Heart right ventricle (tissue), 16 donors: Measurements from ENCODE around the gene ATG10. TPM values are rescaled to one million over a fixed set of nuclear protein-coding genes. Genes with fewer than 3 reads are reported as not detected.

Experiments
- ATAC-seq, 8 donors: fragments of 200-7000 bp; cut with Tn5 transposase; one replicate each; pipeline ENCODE4 v1.9.1; 2020; ENCODE audit warnings: mild to moderate bottlenecking in 8 of 8, moderate library complexity in 8 of 8, moderate number of reproducible peaks in 1 of 8
- DNase-seq, 2 donors: peaks; one replicate each; pipeline ENCODE4 v3.0.0-alpha.2; 2020
- H3K27ac ChIP-seq, 10 donors: fragments of 200-600 bp; sonication (generic) in 2 of 10; one replicate each; pipeline versions ENCODE4 v1.5.0 to v1.8.0; 2020 to 2022; ENCODE audit warnings: mild to moderate bottlenecking in 3 of 10
- H3K27me3 ChIP-seq, 7 donors: fragments of 200-600 bp; one replicate each; pipeline ENCODE4 v1.8.0; 2021 to 2022; ENCODE audit warnings: mild to moderate bottlenecking in 2 of 7
- H3K36me3 ChIP-seq, 9 donors: fragments of 200-600 bp; sonication (generic) in 1 of 9; one replicate each; pipeline versions ENCODE4 v1.5.0 to v1.8.0; 2020 to 2022; ENCODE audit warnings: mild to moderate bottlenecking in 2 of 9
- H3K4me1 ChIP-seq, 9 donors: fragments of 200-600 bp; sonication (generic) in 1 of 9; one replicate each; pipeline versions ENCODE4 v1.5.0 to v1.8.0; 2020 to 2022; ENCODE audit warnings: mild to moderate bottlenecking in 4 of 9
- H3K4me3 ChIP-seq, 10 donors: fragments of 200-600 bp; sonication (generic) in 2 of 10; one replicate each; pipeline versions ENCODE4 v1.5.0 to v1.8.0; 2020 to 2022; ENCODE audit warnings: mild to moderate bottlenecking in 7 of 10, moderate library complexity in 2 of 10
- H3K9me3 ChIP-seq, 11 donors: fragments of 200-600 bp in 10 of 11; sonication (generic) in 2 of 11; one replicate each; pipeline versions ENCODE4 v1.5.0 to v1.8.0; 2013 to 2022; ENCODE audit warnings: mild to moderate bottlenecking in 2 of 11, control low read depth in 1 of 11, moderate library complexity in 1 of 11
- CTCF ChIP-seq, 9 donors: fragments of 200-600 bp; sonication (generic) in 2 of 9; IDR thresholded peaks; one replicate each; pipeline versions ENCODE4 v1.5.0 to v1.8.0; 2021 to 2022; ENCODE audit warnings: antibody characterized with exemption in 9 of 9, mild to moderate bottlenecking in 5 of 9, moderate library complexity in 1 of 9
- whole genome bisulfite sequencing, 2 donors: extraction: QIAGEN DNeasy Blood & Tissue Kit; methylation state at CpG; one replicate each; pipeline ENCODE4 v1.1.7; 2013; ENCODE audit warnings: inconsistent platforms in 1 of 2; 5-methylcytosine and 5-hydroxymethylcytosine counted together
- intact Hi-C, 10 donors: fragments of 100-400 bp; cut with DNase I; formaldehyde crosslinking; loops; one replicate each; pipeline versions ENCODE4 v1.11.1 to v1.14.2; 2022
- polyA plus RNA-seq, 2 donors: library from polyadenylated mRNA; stranded (reverse); fragments of 200-250 nt; gene quantifications; one replicate each; pipeline ENCODE4 v1.2.3, GENCODE V29; 2013
- total RNA-seq, 10 donors: library from RNA; stranded (reverse); fragmentation: NEBNext Ultra II Directional in 3 of 10; extraction: Animal tissue kit (Norgen Biotek cat#: 25700) in 3 of 10; gene quantifications; one replicate each; pipeline versions ENCODE4 v1.2.1 to v1.2.4, GENCODE V29; 2021 to 2023
- donor health status: Arrhythmogenic right ventricular cardiomyopathy.
- donor health status: ischemic (EF 13 %, LVEDD 7.1; RV severe dilation, severe dysfunction).
- donor health status: healthy with polysubstance abuse.
- donor health status: DM: no; HTN: yes; CAD: no.
- donor health status: DM: no; HTN: no; CAD: no.
- donor health status: ischemic (EF 25% LVEDD 6.9; RV normal size, moderate dysfunction).
- donor health status: ischemic (EF 25% LVEDD 5.7; RV mildly dilated, moderate dysfunction).
- donor health status: healthy.
- donor health status: DM: yes; HTN: yes; CAD: no.
- donor health status: Ischemic cardiomyopathy.
- donor health status: ischemic (EF 35%, LVEDD 5.7; RV mildly dilated, moderate dysfunction).
- donor health status: nonischemic (EF 11% LVEDD 7.7; RV severe dilation, severe dysfunction).
- donor health status: DM: yes; HTN: yes; CAD: no.
- donor health status: PGD.
- donor health status: ischemic (EF 29% LVEDD 5.4; RV normal size, mild dysfunction).
- donor health status: nonischemic (EF 23%, LVEDD 6.1; RV moderate dilation, normal function).

Gene ATG10
- total and polyA plus RNA-seq, 12 donors: 4.6 to 8.0 (median 6.3) TPM

- 97% methylated on average over 3 of the region's 3 CpGs for WGBS, 2 donors
- Histone ChIP-seq H3K9me3 (no peaks in the 10 kb centered on the region), H3K4me3 (no peak overlapping the region), H3K4me1 (peaks cover 0 to 13% (median 0%) of the 10 kb centered on the region in 9 donors), H3K36me3 (peaks cover 0 to 17% (median 6%) of the 10 kb centered on the region in 9 donors), H3K27ac (no peak overlapping the region), H3K27me3 (no peaks in the 10 kb centered on the region)
- ATAC-seq (no peak), DNase-seq (no peak)
- TF ChIP-seq CTCF (IDR thresholded peaks at IDR 0.05): no peak
- intact Hi-C loops: loop anchor here in 1 of 10 donors (10.0 kb wide), 1 partner anchor 314 kb away; no protein-coding TSS in a partner anchor
Observed at GRCh38 chr5:82178378-82178777, 206.6 kb downstream of the ATG10 start.

- no peak for TF ChIP-seq CTCF (IDR thresholded peaks at IDR 0.05)
- H3K9me3 ChIP-seq: no peaks in the 10 kb centered on the region
- DNase-seq: no peak
- intact Hi-C loops: no loop called here
- peaks cover 0 to 20% (median 6%) of the 10 kb centered on the region in 9 donors for H3K36me3 ChIP-seq
- H3K27ac ChIP-seq: no peak overlapping the region
- 93 to 97% methylated on average over 2 of the region's 2 CpGs for WGBS, 2 donors
- H3K27me3 ChIP-seq: no peaks in the 10 kb centered on the region
- H3K4me3 ChIP-seq: no peak overlapping the region
- ATAC-seq: no peak
- H3K4me1 ChIP-seq: peaks cover 0 to 4% (median 0%) of the 10 kb centered on the region in 9 donors
Observed at GRCh38 chr5:82182662-82183061, 210.8 kb downstream of the ATG10 start.

GRCh38 chr5:82183828-82184227, 212.0 kb downstream of the ATG10 start:
- Histone ChIP-seq H3K4me3 (no peak overlapping the region), H3K27ac (no peak overlapping the region), H3K36me3 (peaks cover 0 to 17% (median 6%) of the 10 kb centered on the region in 9 donors), H3K27me3 (no peaks in the 10 kb centered on the region), H3K9me3 (no peaks in the 10 kb centered on the region), H3K4me1 (peaks cover 0 to 4% (median 0%) of the 10 kb centered on the region in 9 donors)
- WGBS, 2 donors: 69 to 76% methylated on average over 1 of the region's 1 CpG
- TF ChIP-seq CTCF (IDR thresholded peaks at IDR 0.05): no peak
- DNase-seq (no peak), ATAC-seq (peak in 1 of 8 donors; percentile 67)
- intact Hi-C loops: no loop called here

- Histone ChIP-seq H3K36me3 (peaks cover 0 to 8% (median 0%) of the 10 kb centered on the region in 9 donors), H3K9me3 (no peaks in the 10 kb centered on the region), H3K27me3 (no peaks in the 10 kb centered on the region), H3K4me3 (no peak overlapping the region), H3K27ac (no peak overlapping the region), H3K4me1 (peaks cover 0 to 4% (median 0%) of the 10 kb centered on the region in 9 donors)
- no peak for DNase-seq
- no peak for ATAC-seq
- intact Hi-C loops: no loop called here
- no peak for TF ChIP-seq CTCF (IDR thresholded peaks at IDR 0.05)
- WGBS, 2 donors: 61 to 62% methylated on average over 2 of the region's 2 CpGs
Observed at GRCh38 chr5:82185851-82186250, 214.0 kb downstream of the ATG10 start.
